Kidney epithelial cell (primary cell): ENCODE data around the gene HDDC2. TPM values are rescaled to one million over a fixed set of nuclear protein-coding genes. Genes with fewer than 3 reads are reported as not detected.

Source experiments
- DNase-seq: peaks from one replicate; pipeline ENCODE4 v3.0.0-alpha.2; 2010; ENCODE audit warnings: low read depth
- H3K27me3 ChIP-seq: 2 replicates; pipeline ENCODE4 v1.6.0; 2011; ENCODE audit warnings: low read length; ENCODE audit not compliant: control insufficient read depth, insufficient read depth
- H3K36me3 ChIP-seq: 2 replicates; pipeline ENCODE4 v1.5.1; 2011; ENCODE audit warnings: low read length; ENCODE audit not compliant: control insufficient read depth, insufficient read depth
- H3K4me3 ChIP-seq: 2 replicates; pipeline ENCODE4 v1.5.1; 2011; ENCODE audit warnings: low read depth, mild to moderate bottlenecking, control low read depth, low read length
- total RNA-seq: library from RNA; depleted of rRNA; stranded (reverse); fragments of >200 nt; gene quantifications from 2 replicates; pipeline ENCODE4 v1.2.3, GENCODE V29; 2015
- TF ChIP-seq, protein P1 (sequence below): IDR thresholded peaks from 2 replicates; pipeline ENCODE4 v1.5.1; 2011; ENCODE audit warnings: mild to moderate bottlenecking, moderate library complexity, low read length, control low read depth, inconsistent platforms; ENCODE audit not compliant: insufficient read depth, poor library complexity, severe bottlenecking

The HDDC2 gene
- total RNA-seq, 1 donor from 2014 or later = 76.3 TPM

DNA sequence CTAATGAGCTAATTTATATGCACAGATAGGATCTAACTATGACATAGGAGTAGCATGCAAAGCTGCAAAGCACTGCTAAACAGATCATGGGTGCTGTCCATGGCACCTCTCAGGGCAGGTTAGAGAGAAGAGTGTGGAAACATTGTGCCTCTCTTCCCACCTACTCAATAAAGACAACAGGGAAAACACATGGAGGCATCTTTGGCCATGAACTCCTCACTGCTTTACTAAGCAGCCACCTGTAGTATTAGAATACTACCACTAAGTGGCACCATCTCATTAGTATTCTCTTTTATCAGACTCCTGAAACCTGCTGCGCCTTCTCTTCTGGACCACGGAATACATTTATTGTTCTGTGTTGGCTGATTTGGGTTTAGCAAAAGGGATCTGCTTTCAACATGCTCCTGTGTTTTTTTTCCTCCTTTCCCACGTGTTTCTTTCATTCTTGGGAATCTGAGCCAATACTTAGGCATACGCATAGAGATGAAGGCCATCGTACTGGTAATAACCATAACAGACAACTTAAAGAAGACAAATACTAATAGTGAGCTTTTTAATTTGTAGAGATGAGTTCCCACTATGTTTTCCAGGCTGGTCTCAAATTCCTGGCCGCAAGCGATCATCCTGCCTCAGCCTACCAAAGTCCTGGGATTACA, 9.4 kb upstream of the HDDC2 start:
- no peak for DNase-seq
- TF ChIP-seq, protein P1, sequence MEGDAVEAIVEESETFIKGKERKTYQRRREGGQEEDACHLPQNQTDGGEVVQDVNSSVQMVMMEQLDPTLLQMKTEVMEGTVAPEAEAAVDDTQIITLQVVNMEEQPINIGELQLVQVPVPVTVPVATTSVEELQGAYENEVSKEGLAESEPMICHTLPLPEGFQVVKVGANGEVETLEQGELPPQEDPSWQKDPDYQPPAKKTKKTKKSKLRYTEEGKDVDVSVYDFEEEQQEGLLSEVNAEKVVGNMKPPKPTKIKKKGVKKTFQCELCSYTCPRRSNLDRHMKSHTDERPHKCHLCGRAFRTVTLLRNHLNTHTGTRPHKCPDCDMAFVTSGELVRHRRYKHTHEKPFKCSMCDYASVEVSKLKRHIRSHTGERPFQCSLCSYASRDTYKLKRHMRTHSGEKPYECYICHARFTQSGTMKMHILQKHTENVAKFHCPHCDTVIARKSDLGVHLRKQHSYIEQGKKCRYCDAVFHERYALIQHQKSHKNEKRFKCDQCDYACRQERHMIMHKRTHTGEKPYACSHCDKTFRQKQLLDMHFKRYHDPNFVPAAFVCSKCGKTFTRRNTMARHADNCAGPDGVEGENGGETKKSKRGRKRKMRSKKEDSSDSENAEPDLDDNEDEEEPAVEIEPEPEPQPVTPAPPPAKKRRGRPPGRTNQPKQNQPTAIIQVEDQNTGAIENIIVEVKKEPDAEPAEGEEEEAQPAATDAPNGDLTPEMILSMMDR = peak; percentile 68
- Histone ChIP-seq H3K36me3 (no peaks in the 10 kb centered on the region), H3K4me3 (no peak overlapping the region), H3K27me3 (no peaks in the 10 kb centered on the region)

DNA sequence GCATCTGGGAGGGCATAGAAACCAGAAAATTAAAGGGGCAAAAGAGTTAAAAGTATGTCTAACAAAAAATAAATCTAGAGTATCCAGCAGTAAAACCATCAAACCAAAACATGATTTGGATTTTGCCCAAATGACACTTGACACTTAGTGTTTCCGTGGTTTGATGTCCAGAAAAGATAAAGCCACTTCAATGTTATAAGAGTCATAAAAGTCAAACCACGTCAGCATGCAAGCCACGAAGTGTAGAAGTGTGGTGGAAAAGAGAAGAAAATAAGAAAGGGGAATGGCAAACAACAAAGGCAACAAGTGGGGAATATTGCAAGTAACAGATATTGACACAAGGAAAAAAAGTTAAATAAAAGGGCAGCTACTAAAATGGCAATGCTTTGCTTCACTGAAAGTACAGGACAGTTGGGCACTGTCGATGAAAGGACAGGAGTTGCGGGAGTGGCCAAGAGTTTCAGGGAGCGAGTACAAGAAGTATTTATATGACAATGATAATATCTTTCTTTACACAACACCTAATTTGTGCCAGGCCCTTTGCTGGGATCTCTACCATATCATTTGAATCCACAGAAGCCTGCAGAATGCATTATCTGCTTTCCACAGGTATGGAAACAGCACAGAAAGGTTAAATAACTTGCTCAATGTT, 6.3 kb upstream of the HDDC2 start:
- Histone ChIP-seq H3K4me3 (no peak overlapping the region), H3K27me3 (no peaks in the 10 kb centered on the region), H3K36me3 (no peaks in the 10 kb centered on the region)
- TF ChIP-seq, protein P1 = no peak
- no peak for DNase-seq

DNA sequence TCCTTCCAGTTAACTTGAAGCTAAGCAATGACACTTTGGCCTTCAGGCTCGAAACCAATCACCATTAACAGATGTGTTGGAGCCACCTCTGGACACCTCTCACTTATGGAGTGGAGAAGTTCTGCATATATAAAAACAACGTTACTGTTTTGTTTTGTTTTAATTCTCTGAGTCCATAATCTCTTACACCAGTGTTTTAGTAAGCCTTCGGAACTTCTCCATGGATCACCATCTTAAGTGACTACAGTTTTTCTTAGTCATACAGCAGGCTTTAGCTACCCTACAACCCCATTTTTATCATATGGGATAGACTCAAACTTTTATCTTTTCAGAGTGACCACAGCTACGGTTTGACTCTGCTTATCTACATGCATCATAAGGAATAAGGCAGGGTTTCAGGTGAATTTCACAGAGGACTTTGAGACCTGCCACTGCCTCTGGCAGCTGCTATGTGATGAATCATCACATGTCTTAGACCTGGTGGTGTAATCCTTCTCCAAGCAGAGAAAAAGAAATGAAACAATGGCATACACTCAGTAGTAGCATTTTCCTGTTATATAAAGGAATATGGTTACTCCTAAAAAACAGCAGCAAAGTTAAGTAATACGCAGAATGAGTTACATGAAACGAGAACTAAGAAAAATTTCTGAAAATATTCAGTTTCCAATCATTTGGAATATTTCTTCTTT, 5.5 kb upstream of the HDDC2 start:
- TF ChIP-seq, protein P1 = no peak
- no peak for DNase-seq
- no peak overlapping the region for H3K4me3 ChIP-seq

DNA sequence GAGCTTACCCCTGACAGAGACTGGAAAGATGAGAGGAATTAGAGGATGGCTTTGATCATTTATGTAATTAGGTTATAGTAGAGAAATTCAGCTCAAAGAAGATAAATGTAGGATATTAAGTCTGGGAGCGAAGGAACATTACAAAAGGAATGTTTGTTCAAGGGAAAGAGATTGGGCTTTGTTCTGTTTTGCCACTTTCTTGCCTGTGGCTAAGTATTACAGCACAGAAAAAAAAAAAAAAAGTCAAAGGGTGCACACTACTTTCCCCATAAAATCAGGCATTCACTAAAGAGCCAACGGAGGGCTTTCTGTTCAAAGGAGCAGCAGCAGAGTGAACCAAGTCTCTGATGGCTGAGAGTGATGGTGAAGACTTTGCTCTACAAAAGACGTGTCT, 5.0 kb upstream of the HDDC2 start:
- Histone ChIP-seq H3K27me3 (no peaks in the 10 kb centered on the region), H3K4me3 (no peak overlapping the region), H3K36me3 (no peaks in the 10 kb centered on the region)
- TF ChIP-seq, protein P1 = no peak
- no peak for DNase-seq

More for the DNA sequence above, 5.5 kb upstream of the HDDC2 start:
- no peaks in the 10 kb centered on the region for H3K27me3 ChIP-seq
- no peaks in the 10 kb centered on the region for H3K36me3 ChIP-seq

DNA sequence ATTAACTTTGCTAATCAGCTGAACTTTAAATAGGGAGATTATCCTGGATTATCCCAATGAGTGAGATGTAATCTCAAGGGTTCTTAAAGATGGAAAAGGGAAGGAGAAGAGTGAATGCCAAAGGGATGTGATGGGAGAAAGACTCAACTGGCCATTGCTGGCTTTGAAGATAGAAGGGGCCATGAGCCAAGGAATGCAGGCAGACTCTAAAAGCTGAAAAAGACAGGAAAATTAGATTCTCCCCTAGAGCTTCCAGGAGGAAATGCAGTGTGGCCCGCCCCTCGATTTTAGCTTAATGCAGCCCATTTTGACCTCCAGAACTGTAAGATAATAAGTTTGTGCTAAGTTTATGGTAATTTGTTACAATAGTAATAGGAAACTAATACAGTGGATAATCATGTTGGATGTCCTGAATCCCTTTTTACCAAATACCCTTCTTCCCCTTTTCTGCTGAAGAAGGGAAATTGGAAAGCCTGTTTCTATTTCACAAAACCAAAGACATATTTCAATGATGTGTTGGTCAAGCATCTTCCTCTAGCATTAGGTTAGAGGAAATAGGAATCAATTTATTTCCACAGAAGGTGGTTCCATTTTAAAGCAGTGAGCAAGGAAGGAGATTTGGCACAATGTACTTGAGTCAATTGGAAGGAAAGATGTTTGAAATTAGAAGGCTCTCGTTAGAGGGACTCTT, 3.3 kb upstream of the HDDC2 start:
- H3K27me3 ChIP-seq = no peaks in the 10 kb centered on the region
- H3K36me3 ChIP-seq = no peaks in the 10 kb centered on the region
- H3K4me3 ChIP-seq = no peak overlapping the region
- TF ChIP-seq, protein P1 = no peak
- DNase-seq = no peak
